Activated naive CD8-positive, alpha-beta T cell treated with anti-CD3 and anti-CD28 coated beads, Interleukin-2, amount 50 U/mL, for 24 hours (primary cell): ENCODE data around the gene CDC42BPA.
"Not testable (repeated sequence)": the region's sequence is repeated elsewhere in the genome, so short reads cannot be mapped to it uniquely, and the experiment has no call there.

Experiments
- ATAC-seq: fragments of 150-1000 bp; cut with Tn5 transposase; one replicate; pipeline ENCODE4 v1.10.0; 2021
- DNase-seq: peaks from one replicate; pipeline ENCODE4 v3.0.0; 2021
- H3K27ac Mint-ChIP-seq: one replicate; pipeline ENCODE4 v1.8.0; 2021; ENCODE audit warnings: mild to moderate bottlenecking, mixed read lengths
- H3K27me3 Mint-ChIP-seq: one replicate; pipeline ENCODE4 v1.8.0; 2021; ENCODE audit warnings: mixed read lengths
- H3K36me3 Mint-ChIP-seq: one replicate; pipeline ENCODE4 v1.8.0; 2021; ENCODE audit warnings: low read depth, mixed read lengths
- H3K4me1 Mint-ChIP-seq: one replicate; pipeline ENCODE4 v1.8.0; 2021; ENCODE audit warnings: mixed read lengths
- H3K4me3 Mint-ChIP-seq: one replicate; pipeline ENCODE4 v1.8.0; 2021; ENCODE audit warnings: mild to moderate bottlenecking, moderate library complexity, mixed read lengths
- H3K9me3 Mint-ChIP-seq: one replicate; pipeline ENCODE4 v1.8.0; 2021; ENCODE audit warnings: mixed read lengths

Gene CDC42BPA

GRCh38 chr1:227304665-227305064, 13.6 kb downstream of the CDC42BPA start:
- Mint-ChIP-seq H3K27me3 (peaks cover 6% of the 10 kb centered on the region), H3K27ac (no peak overlapping the region), H3K9me3 (no peaks in the 10 kb centered on the region), H3K36me3 (no peaks in the 10 kb centered on the region), H3K4me1 (no peaks in the 10 kb centered on the region), H3K4me3 (no peak overlapping the region)
- DNase-seq = no peak
- ATAC-seq = no peak

- H3K4me1 Mint-ChIP-seq = no peaks in the 10 kb centered on the region
- no peak overlapping the region for H3K4me3 Mint-ChIP-seq
- H3K27ac Mint-ChIP-seq = no peak overlapping the region
- ATAC-seq (no peak), DNase-seq (no peak)
- no peaks in the 10 kb centered on the region for H3K9me3 Mint-ChIP-seq
- H3K36me3 Mint-ChIP-seq = no peaks in the 10 kb centered on the region
- H3K27me3 Mint-ChIP-seq = peaks cover 6% of the 10 kb centered on the region
Observed at GRCh38 chr1:227303662-227304061, 14.6 kb downstream of the CDC42BPA start.

- DNase-seq (no peak), ATAC-seq (no peak)
- Mint-ChIP-seq H3K4me3 (no peak overlapping the region), H3K27ac (no peak overlapping the region), H3K36me3 (no peaks in the 10 kb centered on the region), H3K27me3 (peaks cover 6% of the 10 kb centered on the region), H3K9me3 (no peaks in the 10 kb centered on the region), H3K4me1 (no peaks in the 10 kb centered on the region)
Observed at GRCh38 chr1:227300682-227301081, 17.6 kb downstream of the CDC42BPA start.

GRCh38 chr1:227299688-227300087, 18.6 kb downstream of the CDC42BPA start:
- Mint-ChIP-seq H3K4me1 (no peaks in the 10 kb centered on the region), H3K27me3 (peaks cover 6% of the 10 kb centered on the region), H3K36me3 (no peaks in the 10 kb centered on the region), H3K27ac (no peak overlapping the region), H3K4me3 (no peak overlapping the region), H3K9me3 (no peaks in the 10 kb centered on the region)
- ATAC-seq = no peak
- no peak for DNase-seq

GRCh38 chr1:227299241-227299627, 19.1 kb downstream of the CDC42BPA start:
- no peak for ATAC-seq
- H3K27me3 Mint-ChIP-seq = peaks cover 4% of the 10 kb centered on the region

GRCh38 chr1:227298512-227299240, 19.6 kb downstream of the CDC42BPA start:
- Mint-ChIP-seq H3K27ac (no peak overlapping the region), H3K36me3 (no peaks in the 10 kb centered on the region), H3K9me3 (no peaks in the 10 kb centered on the region), H3K4me1 (no peaks in the 10 kb centered on the region), H3K27me3 (peaks cover 4% of the 10 kb centered on the region), H3K4me3 (no peak overlapping the region)
- ATAC-seq (no peak), DNase-seq (no peak)

More at GRCh38 chr1:227299241-227299627, 19.1 kb downstream of the CDC42BPA start:
- no peaks in the 10 kb centered on the region for H3K36me3 Mint-ChIP-seq
- no peak overlapping the region for H3K4me3 Mint-ChIP-seq
- H3K27ac Mint-ChIP-seq = no peak overlapping the region
- DNase-seq = no peak
- no peaks in the 10 kb centered on the region for H3K4me1 Mint-ChIP-seq
- no peaks in the 10 kb centered on the region for H3K9me3 Mint-ChIP-seq

- no peaks in the 10 kb centered on the region for H3K9me3 Mint-ChIP-seq
- no peaks in the 10 kb centered on the region for H3K36me3 Mint-ChIP-seq
- no peak for ATAC-seq
- H3K4me1 Mint-ChIP-seq = no peaks in the 10 kb centered on the region
- H3K4me3 Mint-ChIP-seq = no peak overlapping the region
- DNase-seq = no peak
- H3K27ac Mint-ChIP-seq = no peak overlapping the region
- peaks cover 4% of the 10 kb centered on the region for H3K27me3 Mint-ChIP-seq
Observed at GRCh38 chr1:227297073-227297793, 21.1 kb downstream of the CDC42BPA start.

- Mint-ChIP-seq H3K4me1 (no peaks in the 10 kb centered on the region), H3K27me3 (peaks cover 9% of the 10 kb centered on the region), H3K36me3 (no peaks in the 10 kb centered on the region), H3K9me3 (no peaks in the 10 kb centered on the region), H3K4me3 (no peak overlapping the region), H3K27ac (no peak overlapping the region)
- ATAC-seq (no peak), DNase-seq (no peak)
Observed at GRCh38 chr1:227295609-227296008, 22.7 kb downstream of the CDC42BPA start.

- Mint-ChIP-seq H3K9me3 (peaks cover 13% of the 10 kb centered on the region), H3K4me1 (no peaks in the 10 kb centered on the region), H3K27me3 (peaks cover 6% of the 10 kb centered on the region), H3K36me3 (peaks cover 1% of the 10 kb centered on the region), H3K27ac (no peak overlapping the region), H3K4me3 (no peak overlapping the region)
- DNase-seq = no peak
- ATAC-seq = no peak
Observed at GRCh38 chr1:227285745-227286144, 32.5 kb downstream of the CDC42BPA start.

- no peaks in the 10 kb centered on the region for H3K36me3 Mint-ChIP-seq
- H3K4me1 Mint-ChIP-seq = no peaks in the 10 kb centered on the region
- ATAC-seq = no peak
- no peak overlapping the region for H3K4me3 Mint-ChIP-seq
- H3K9me3 Mint-ChIP-seq = peaks cover 9% of the 10 kb centered on the region
- H3K27me3 Mint-ChIP-seq = no peaks in the 10 kb centered on the region
- no peak for DNase-seq
- H3K27ac Mint-ChIP-seq = no peak overlapping the region
Observed at GRCh38 chr1:227281371-227281770, 36.9 kb downstream of the CDC42BPA start.

- no peaks in the 10 kb centered on the region for H3K27me3 Mint-ChIP-seq
- no peak overlapping the region for H3K4me3 Mint-ChIP-seq
- peaks cover 4% of the 10 kb centered on the region for H3K9me3 Mint-ChIP-seq
- DNase-seq (no peak), ATAC-seq (no peak)
- H3K27ac Mint-ChIP-seq = no peak overlapping the region
- H3K4me1 Mint-ChIP-seq = no peaks in the 10 kb centered on the region
- no peaks in the 10 kb centered on the region for H3K36me3 Mint-ChIP-seq
Observed at GRCh38 chr1:227280836-227281235, 37.5 kb downstream of the CDC42BPA start.

- not testable (repeated sequence) for H3K4me3 Mint-ChIP-seq, DNase-seq, H3K9me3 Mint-ChIP-seq, H3K27ac Mint-ChIP-seq, H3K4me1 Mint-ChIP-seq, H3K36me3 Mint-ChIP-seq, H3K27me3 Mint-ChIP-seq, ATAC-seq
Observed at GRCh38 chr1:227276156-227276693, 42.1 kb downstream of the CDC42BPA start.

- ATAC-seq (no peak), DNase-seq (no peak)
- no peaks in the 10 kb centered on the region for H3K4me1 Mint-ChIP-seq
- H3K36me3 Mint-ChIP-seq = no peaks in the 10 kb centered on the region
- no peak overlapping the region for H3K27ac Mint-ChIP-seq
- no peak overlapping the region for H3K4me3 Mint-ChIP-seq
- H3K27me3 Mint-ChIP-seq = peaks cover 2% of the 10 kb centered on the region
- H3K9me3 Mint-ChIP-seq = peaks cover 9% of the 10 kb centered on the region
Observed at GRCh38 chr1:227273557-227273956, 44.7 kb downstream of the CDC42BPA start.

GRCh38 chr1:227272428-227272827, 45.9 kb downstream of the CDC42BPA start:
- no peaks in the 10 kb centered on the region for H3K4me1 Mint-ChIP-seq
- ATAC-seq = no peak
- H3K36me3 Mint-ChIP-seq = no peaks in the 10 kb centered on the region
- H3K4me3 Mint-ChIP-seq = no peak overlapping the region
- H3K27me3 Mint-ChIP-seq = peaks cover 4% of the 10 kb centered on the region
- H3K27ac Mint-ChIP-seq = no peak overlapping the region
- DNase-seq = no peak
- peaks cover 9% of the 10 kb centered on the region for H3K9me3 Mint-ChIP-seq

- Mint-ChIP-seq H3K36me3 (no peaks in the 10 kb centered on the region), H3K4me1 (no peaks in the 10 kb centered on the region), H3K9me3 (peaks cover 9% of the 10 kb centered on the region), H3K4me3 (no peak overlapping the region), H3K27me3 (peaks cover 4% of the 10 kb centered on the region), H3K27ac (no peak overlapping the region)
- ATAC-seq (no peak), DNase-seq (no peak)
Observed at GRCh38 chr1:227270554-227270953, 47.7 kb downstream of the CDC42BPA start.
